ENCODE data around the gene FTL. TPM values are rescaled to one million over a fixed set of nuclear protein-coding genes. Genes with fewer than 3 reads are reported as not detected.

Gene FTL
- total RNA-seq, 1 donor from 2014 or later = 888 TPM

GRCh38 chr19:48994035-48994386 is 28.9 kb downstream of the FTL start:
- DNase-seq (no peak), ATAC-seq (ENCODE audit: low read depth) (no peak)
- intact Hi-C loops (cut with micrococcal nuclease) = loop anchor here (10.0 kb wide), 3 partner anchors 121 to 881 kb away; partner anchors contain the start of genes AKT1S1, C19orf73, LIN7B and PPFIA3
- no peaks in the 10 kb centered on the region for H3K27me3 Mint-ChIP-seq
- peaks cover 15% of the 10 kb centered on the region for H3K36me3 Mint-ChIP-seq (ENCODE audit: low read depth)
- H3K4me1 Mint-ChIP-seq = peaks cover 33% of the 10 kb centered on the region
- H3K27ac Mint-ChIP-seq = peak overlapping the region; percentile 97
- no peaks in the 10 kb centered on the region for H3K9me3 Mint-ChIP-seq
- peak overlapping the region; percentile 97 for H3K4me3 Mint-ChIP-seq
- ChIA-PET CTCF (interaction anchor here (0.7 to 1.5 kb wide), 10 partner anchors 10 to 875 kb away, joined by 3 to 10 read pairs (median 4); no protein-coding TSS in a partner anchor), POLR2A (interaction anchor here (0.5 to 3.6 kb wide), 35 partner anchors 11 to 738 kb away, joined by 3 to 51 read pairs (median 5); partner anchors contain the start of genes ALDH16A1, CARD8, CD37 and FTL)
- no peak for TF ChIP-seq CTCF (IDR thresholded peaks at IDR 0.05)

DNA sequence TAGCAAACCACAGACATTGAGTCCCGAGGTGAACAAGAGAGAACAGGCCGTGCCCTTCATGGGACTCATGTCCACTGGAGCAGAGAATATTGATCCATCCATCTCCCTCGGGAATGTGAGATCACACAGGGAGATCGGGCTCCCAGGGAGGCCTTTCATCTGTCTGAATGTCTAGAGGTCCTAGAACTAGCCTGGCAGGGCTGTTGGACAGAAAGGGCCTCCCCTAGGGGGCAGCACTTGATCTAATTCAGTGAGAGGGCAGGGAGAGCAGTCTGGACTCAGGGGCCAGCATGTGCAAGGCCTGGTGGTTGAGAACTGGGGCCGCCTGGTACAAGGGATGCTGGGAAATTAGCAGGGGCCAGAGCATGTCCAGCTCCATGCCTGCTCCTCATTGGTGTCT is 32.9 kb downstream of the FTL start:
- CTCF ChIA-PET = interaction anchor here (1.6 kb wide), 1 partner anchor 100 kb away, joined by 4 read pairs; no protein-coding TSS in a partner anchor
- Mint-ChIP-seq H3K9me3 (no peaks in the 10 kb centered on the region), H3K27me3 (no peaks in the 10 kb centered on the region), H3K36me3 (ENCODE audit: low read depth) (peaks cover 26% of the 10 kb centered on the region), H3K27ac (no peak overlapping the region), H3K4me3 (no peak overlapping the region), H3K4me1 (peaks cover 23% of the 10 kb centered on the region)
- ATAC-seq (ENCODE audit: low read depth) (no peak), DNase-seq (no peak)
- POLR2A ChIA-PET = interaction anchor here (0.5 to 0.6 kb wide), 3 partner anchors 18 to 86 kb away, joined by 3 to 7 read pairs (median 4); no protein-coding TSS in a partner anchor
- intact Hi-C loops (cut with micrococcal nuclease) = loop anchor here (2.0 to 10.0 kb wide), 4 partner anchors 77 to 877 kb away; partner anchors contain the start of genes AKT1S1, C19orf73, LIN7B and PPFIA3
- no peak for TF ChIP-seq CTCF (IDR thresholded peaks at IDR 0.05)

DNA sequence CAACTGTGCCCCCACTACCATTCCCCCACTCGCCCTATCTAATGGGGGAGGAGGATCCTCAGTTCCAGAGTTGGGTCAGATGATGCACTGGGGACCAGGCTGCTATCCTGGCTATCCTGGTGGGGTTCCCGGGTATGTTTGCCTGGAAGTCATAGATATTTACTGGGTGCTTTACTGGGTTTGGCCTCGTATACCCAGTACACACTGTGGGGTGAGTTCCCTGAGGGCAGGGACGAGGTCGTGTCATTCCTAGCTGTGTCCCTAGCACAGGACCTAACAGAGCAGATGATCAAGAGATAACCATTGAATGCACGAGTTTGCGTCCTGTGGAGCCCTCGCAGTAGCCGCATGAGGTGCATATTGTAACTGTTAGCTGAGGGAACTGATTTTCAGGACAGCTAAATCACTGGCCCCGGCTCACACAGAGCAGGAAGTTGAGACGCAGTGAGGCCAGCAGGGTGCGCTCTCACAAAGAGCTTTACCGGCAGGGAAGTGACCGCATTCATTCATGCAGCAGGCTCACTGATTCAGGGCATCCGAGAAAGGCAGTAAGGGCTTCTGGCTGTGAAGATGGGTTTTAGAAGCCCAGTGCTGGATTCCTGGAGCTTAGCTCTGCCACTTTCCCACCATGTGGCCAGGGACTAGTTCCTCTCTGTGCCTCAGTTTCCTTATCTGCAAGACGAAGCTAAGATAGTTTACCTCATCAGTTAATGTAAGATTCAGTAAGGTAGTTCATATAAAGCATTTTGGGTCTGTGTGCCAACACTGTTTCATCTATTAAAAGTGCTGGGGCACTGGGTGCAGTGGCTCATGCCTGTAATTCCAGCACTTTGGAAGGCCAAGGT is 34.6 kb downstream of the FTL start:
- H3K27me3 Mint-ChIP-seq = no peaks in the 10 kb centered on the region
- no peak overlapping the region for H3K4me3 Mint-ChIP-seq
- intact Hi-C loops (cut with micrococcal nuclease) = loop anchor here (1.0 to 10.0 kb wide), 5 partner anchors 75 to 875 kb away; partner anchors contain the start of genes AKT1S1, C19orf73, LIN7B and PPFIA3
- POLR2A ChIA-PET = interaction anchor here (0.6 to 1.1 kb wide), 2 partner anchors 26 to 128 kb away, joined by 4 to 5 read pairs; partner anchors contain the start of gene PPP1R15A
- CTCF ChIA-PET = interaction anchor here (0.7 to 1.7 kb wide), 8 partner anchors 9 to 212 kb away, joined by 3 to 8 read pairs (median 4); no protein-coding TSS in a partner anchor
- no peak overlapping the region for H3K27ac Mint-ChIP-seq
- H3K4me1 Mint-ChIP-seq = peaks cover 11% of the 10 kb centered on the region
- DNase-seq (peak; percentile 41), ATAC-seq (ENCODE audit: low read depth) (peak; percentile 86)
- H3K36me3 Mint-ChIP-seq (ENCODE audit: low read depth) = peaks cover 34% of the 10 kb centered on the region
- no peak for TF ChIP-seq CTCF (IDR thresholded peaks at IDR 0.05)
- no peaks in the 10 kb centered on the region for H3K9me3 Mint-ChIP-seq

DNA sequence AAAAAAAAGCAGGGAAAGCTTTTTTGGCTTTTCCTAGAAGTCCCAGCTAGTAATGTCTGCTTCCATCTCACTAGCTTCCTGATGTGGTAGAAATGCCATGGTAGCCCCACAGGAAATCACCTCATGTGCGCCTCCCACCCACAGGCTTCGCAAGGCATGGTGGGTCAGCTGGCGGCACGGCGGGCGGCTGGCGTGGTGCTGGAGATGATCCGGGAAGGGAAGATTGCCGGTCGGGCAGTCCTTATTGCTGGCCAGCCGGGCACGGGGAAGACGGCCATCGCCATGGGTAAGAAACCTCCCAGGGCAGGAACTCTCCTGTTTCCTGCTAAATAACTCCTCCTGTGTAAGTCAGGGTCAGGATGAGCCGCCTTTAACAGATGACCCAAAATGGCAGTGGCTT is 39.0 kb downstream of the FTL start:
- ChIA-PET CTCF (interaction anchor here (1.5 kb wide), 1 partner anchor 11 kb away, joined by 5 read pairs; the partner anchor contains the start of gene GYS1), POLR2A (interaction anchor here (0.6 to 0.7 kb wide), 4 partner anchors 8 to 507 kb away, joined by 3 to 7 read pairs (median 3); no protein-coding TSS in a partner anchor)
- no peak for TF ChIP-seq CTCF (IDR thresholded peaks at IDR 0.05)
- Mint-ChIP-seq H3K36me3 (ENCODE audit: low read depth) (peaks cover 57% of the 10 kb centered on the region), H3K4me3 (no peak overlapping the region), H3K27ac (no peak overlapping the region), H3K9me3 (no peaks in the 10 kb centered on the region), H3K27me3 (no peaks in the 10 kb centered on the region), H3K4me1 (peaks cover 2% of the 10 kb centered on the region)
- no peak for DNase-seq
- intact Hi-C loops (cut with micrococcal nuclease) = no loop called here
- ATAC-seq (ENCODE audit: low read depth) = no peak

Measured in activated B cell treated with CpG ODN at 0.5 μM for 24 hours (primary cell).